Measurements from ENCODE around the gene RSRC1.

GRCh38 chr3:158384019-158384418 lies 274.1 kb downstream of the RSRC1 start:
- TF ChIP-seq POLR2A (IDR thresholded peaks at IDR 0.05; ENCODE audit: control extremely low read depth in 1 of 2, low read depth in 2 of 2, low read length in 2 of 2) = no peak
- no peak for TF ChIP-seq EGR1 (IDR thresholded peaks at IDR 0.05; ENCODE audit: borderline replicate concordance, low read depth, low read length)
- TF ChIP-seq CTCF (IDR thresholded peaks at IDR 0.05; ENCODE audit: control extremely low read depth in 1 of 3, insufficient read depth in 1 of 3, low read depth in 1 of 3, low read length in 3 of 3) = no peak
- TF ChIP-seq E2F6 (IDR thresholded peaks at IDR 0.05) = no peak
- no peak for TF ChIP-seq CREB1 (IDR thresholded peaks at IDR 0.05)
- TF ChIP-seq USF2 (IDR thresholded peaks at IDR 0.05; ENCODE audit: low read length) = no peak
- no peak for TF ChIP-seq SIRT6 (IDR thresholded peaks at IDR 0.05; ENCODE audit: low read length)
- TF ChIP-seq BRCA1 (IDR thresholded peaks at IDR 0.05; ENCODE audit: low read depth, low read length) = no peak
- TF ChIP-seq EP300 (IDR thresholded peaks at IDR 0.05; ENCODE audit: borderline replicate concordance in 1 of 2, low read depth in 2 of 2, low read length in 2 of 2) = no peak
- no peak for TF ChIP-seq POLR2AphosphoS5 (IDR thresholded peaks at IDR 0.05; ENCODE audit: low read depth, low read length)

Measured in H1 (cell line).